CD8-positive, alpha-beta memory T cell (primary cell): ENCODE data around the gene ZNF385B. TPM values are rescaled to one million over a fixed set of nuclear protein-coding genes. Genes with fewer than 3 reads are reported as not detected.

ENCODE experiments used
- CTCF ChIA-PET: fragments of 350-600 bp; sonication (Branson Sonifier 250); formaldehyde crosslinking; loops from one replicate; lab custom pipeline; 2021; ENCODE audit warnings: antibody characterized with exemption; lab: Charles Lee
- POLR2A ChIA-PET: fragments of 350-600 bp; sonication (Branson Sonifier 250); formaldehyde crosslinking; loops from one replicate; lab custom pipeline; 2021; ENCODE audit warnings: antibody characterized with exemption; lab: Charles Lee
- DNase-seq, 5 donors: peaks; one replicate each; pipeline versions ENCODE4 v3.0.0 to v3.0.0-alpha.2; 2020 to 2022; ENCODE audit warnings: mixed read lengths in 1 of 5
- H3K27ac ChIP-seq: one replicate; pipeline ENCODE4 v1.7.0; 2013; ENCODE audit warnings: low read depth, mild to moderate bottlenecking, low read length, moderate library complexity
- H3K27me3 ChIP-seq: 2 replicates; pipeline ENCODE4 v1.7.0; 2013; ENCODE audit warnings: low read length, mild to moderate bottlenecking; ENCODE audit not compliant: insufficient read depth, poor library complexity, severe bottlenecking
- H3K36me3 ChIP-seq: 2 replicates; pipeline ENCODE4 v1.7.0; 2013; ENCODE audit warnings: mild to moderate bottlenecking, low read length, moderate library complexity; ENCODE audit not compliant: insufficient read depth
- H3K4me1 ChIP-seq: 2 replicates; pipeline ENCODE4 v1.7.0; 2013; ENCODE audit warnings: mild to moderate bottlenecking, low read length, moderate library complexity; ENCODE audit not compliant: insufficient read depth
- H3K4me3 ChIP-seq: 2 replicates; pipeline ENCODE4 v1.7.0; 2013; ENCODE audit warnings: mild to moderate bottlenecking, low read length
- H3K9me3 ChIP-seq: 2 replicates; pipeline ENCODE4 v1.7.0; 2013; ENCODE audit warnings: mild to moderate bottlenecking, low read length
- H3K27ac Mint-ChIP-seq, 8 donors: one replicate each; pipeline ENCODE4 v1.8.0; 2020 to 2021; ENCODE audit warnings: mixed read lengths in 8 of 8, mild to moderate bottlenecking in 6 of 8, inconsistent platforms in 3 of 8, moderate library complexity in 3 of 8
- H3K27me3 Mint-ChIP-seq, 2 donors: one replicate each; pipeline ENCODE4 v1.8.0; 2020 to 2021; ENCODE audit warnings: mixed read lengths in 2 of 2, mild to moderate bottlenecking in 1 of 2, moderate library complexity in 1 of 2
- H3K36me3 Mint-ChIP-seq, 3 donors: one replicate each; pipeline ENCODE4 v1.8.0; 2020 to 2021; ENCODE audit warnings: mixed read lengths in 3 of 3, inconsistent platforms in 1 of 3, mild to moderate bottlenecking in 1 of 3
- H3K4me1 Mint-ChIP-seq, 3 donors: one replicate each; pipeline ENCODE4 v1.8.0; 2020 to 2021; ENCODE audit warnings: mixed read lengths in 3 of 3, inconsistent platforms in 1 of 3, mild to moderate bottlenecking in 1 of 3
- H3K4me3 Mint-ChIP-seq, 7 donors: one replicate each; pipeline ENCODE4 v1.8.0; 2020 to 2021; ENCODE audit warnings: mixed read lengths in 7 of 7, mild to moderate bottlenecking in 6 of 7, moderate library complexity in 4 of 7, inconsistent platforms in 2 of 7
- H3K9me3 Mint-ChIP-seq, 5 donors: one replicate each; pipeline ENCODE4 v1.8.0; 2020 to 2022; ENCODE audit warnings: mixed read lengths in 5 of 5, mild to moderate bottlenecking in 3 of 5, moderate library complexity in 2 of 5, inconsistent platforms in 1 of 5
- polyA plus RNA-seq: library from polyadenylated mRNA; unstranded; fragments of 300-500 nt; fragmentation: Illumina TruSeq; gene quantifications from one replicate; pipeline ENCODE4 v1.2.3, GENCODE V29; 2021
- total RNA-seq, 2 experiments: library from RNA; stranded (reverse); gene quantifications; one replicate each; pipeline ENCODE4 v1.2.3, GENCODE V29; 2021

Gene ZNF385B
- total and polyA plus RNA-seq, 3 experiments from 2014 or later: not detected

- Mint-ChIP-seq H3K36me3 (no peaks in the 10 kb centered on the region), H3K27ac (no peak overlapping the region), H3K4me1 (no peaks in the 10 kb centered on the region), H3K9me3 (peaks cover 0 to 2% (median 0%) of the 10 kb centered on the region in 5 donors), H3K4me3 (no peak overlapping the region), H3K27me3 (peaks cover 0 to 3% of the 10 kb centered on the region in 2 donors)
- H3K4me3 ChIP-seq: no peak overlapping the region
- no peaks in the 10 kb centered on the region for H3K4me1 ChIP-seq
- no peaks in the 10 kb centered on the region for H3K9me3 ChIP-seq
- POLR2A ChIA-PET: no interaction called here
- H3K27ac ChIP-seq: no peak overlapping the region
- H3K27me3 ChIP-seq: no peaks in the 10 kb centered on the region
- CTCF ChIA-PET: no interaction called here
- no peak for DNase-seq
- H3K36me3 ChIP-seq: no peaks in the 10 kb centered on the region
Measured at GRCh38 chr2:179619947-179620467, 241.4 kb downstream of the ZNF385B start.

DNA sequence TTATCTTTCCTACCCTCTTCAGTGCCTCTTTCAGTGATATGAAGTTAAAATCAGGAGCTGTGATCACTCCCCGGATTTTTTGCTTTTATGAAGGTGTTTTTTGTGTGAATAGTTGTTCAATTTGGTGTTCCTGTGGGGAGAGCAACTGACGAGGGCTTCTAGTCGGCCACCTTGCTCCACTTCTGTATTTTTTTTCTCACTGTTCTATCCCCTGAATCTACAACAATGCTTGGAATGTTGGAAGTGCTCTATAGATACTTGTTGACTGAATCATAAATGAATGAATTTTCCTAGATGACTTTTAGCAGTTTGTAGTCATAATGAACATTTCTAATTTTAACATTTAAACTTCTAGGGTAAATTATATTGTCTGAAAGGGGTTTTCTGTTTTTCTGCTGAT lies 247.3 kb downstream of the ZNF385B start:
- POLR2A ChIA-PET: no interaction called here
- Histone ChIP-seq H3K9me3 (no peaks in the 10 kb centered on the region), H3K4me1 (no peaks in the 10 kb centered on the region), H3K4me3 (no peak overlapping the region), H3K27me3 (no peaks in the 10 kb centered on the region), H3K27ac (no peak overlapping the region), H3K36me3 (no peaks in the 10 kb centered on the region)
- Mint-ChIP-seq H3K4me3 (no peak overlapping the region), H3K27ac (no peak overlapping the region), H3K9me3 (peaks cover 0 to 5% (median 2%) of the 10 kb centered on the region in 5 donors), H3K27me3 (no peaks in the 10 kb centered on the region), H3K4me1 (no peaks in the 10 kb centered on the region), H3K36me3 (peaks cover 0 to 2% (median 0%) of the 10 kb centered on the region in 3 donors)
- CTCF ChIA-PET: interaction anchor here (1.0 kb wide), 1 partner anchor 10 kb away, joined by 3 read pairs; no protein-coding TSS in a partner anchor
- DNase-seq: no peak

DNA sequence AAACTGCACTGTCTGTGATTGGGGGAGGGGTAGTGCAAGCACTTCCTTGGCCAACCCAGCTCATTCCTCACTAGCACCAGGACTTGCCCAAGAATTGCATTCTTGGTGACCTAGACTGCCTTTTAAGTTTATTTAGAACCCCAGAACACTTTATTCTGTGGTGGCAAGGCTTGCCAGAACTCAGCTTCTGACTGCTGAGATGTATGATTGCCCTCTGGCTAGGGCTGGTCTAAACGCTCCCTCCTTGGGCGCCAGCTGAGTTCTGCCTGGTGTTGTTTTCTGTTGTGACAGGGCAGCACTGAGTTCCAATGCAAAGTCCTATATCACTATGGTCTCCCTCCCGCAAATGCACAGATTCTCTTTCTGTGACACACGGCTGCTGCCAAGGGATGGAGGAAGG lies 247.7 kb downstream of the ZNF385B start:
- POLR2A ChIA-PET: no interaction called here
- no peaks in the 10 kb centered on the region for H3K4me1 Mint-ChIP-seq
- no peak overlapping the region for H3K27ac Mint-ChIP-seq
- H3K4me1 ChIP-seq: no peaks in the 10 kb centered on the region
- no peak overlapping the region for H3K4me3 Mint-ChIP-seq
- no peaks in the 10 kb centered on the region for H3K36me3 ChIP-seq
- no peaks in the 10 kb centered on the region for H3K9me3 ChIP-seq
- H3K36me3 Mint-ChIP-seq: peaks cover 0 to 2% (median 0%) of the 10 kb centered on the region in 3 donors
- CTCF ChIA-PET: interaction anchor here (1.0 kb wide), 1 partner anchor 10 kb away, joined by 3 read pairs; no protein-coding TSS in a partner anchor
- DNase-seq: no peak
- H3K27ac ChIP-seq: no peak overlapping the region
- H3K27me3 ChIP-seq: no peaks in the 10 kb centered on the region
- H3K9me3 Mint-ChIP-seq: peaks cover 0 to 5% (median 2%) of the 10 kb centered on the region in 5 donors
- no peaks in the 10 kb centered on the region for H3K27me3 Mint-ChIP-seq
- H3K4me3 ChIP-seq: no peak overlapping the region

- ChIA-PET POLR2A (no interaction called here), CTCF (interaction anchor here (1.0 kb wide), 1 partner anchor 9 kb away, joined by 3 read pairs; no protein-coding TSS in a partner anchor)
- Histone ChIP-seq H3K4me3 (no peak overlapping the region), H3K4me1 (no peaks in the 10 kb centered on the region), H3K27me3 (no peaks in the 10 kb centered on the region), H3K9me3 (no peaks in the 10 kb centered on the region), H3K36me3 (no peaks in the 10 kb centered on the region), H3K27ac (no peak overlapping the region)
- Mint-ChIP-seq H3K4me1 (no peaks in the 10 kb centered on the region), H3K9me3 (peaks cover 0 to 5% (median 2%) of the 10 kb centered on the region in 5 donors), H3K27me3 (no peaks in the 10 kb centered on the region), H3K36me3 (peaks cover 0 to 2% (median 0%) of the 10 kb centered on the region in 3 donors), H3K27ac (no peak overlapping the region), H3K4me3 (no peak overlapping the region)
- no peak for DNase-seq
Measured at GRCh38 chr2:179613299-179613651, 248.1 kb downstream of the ZNF385B start.

DNA sequence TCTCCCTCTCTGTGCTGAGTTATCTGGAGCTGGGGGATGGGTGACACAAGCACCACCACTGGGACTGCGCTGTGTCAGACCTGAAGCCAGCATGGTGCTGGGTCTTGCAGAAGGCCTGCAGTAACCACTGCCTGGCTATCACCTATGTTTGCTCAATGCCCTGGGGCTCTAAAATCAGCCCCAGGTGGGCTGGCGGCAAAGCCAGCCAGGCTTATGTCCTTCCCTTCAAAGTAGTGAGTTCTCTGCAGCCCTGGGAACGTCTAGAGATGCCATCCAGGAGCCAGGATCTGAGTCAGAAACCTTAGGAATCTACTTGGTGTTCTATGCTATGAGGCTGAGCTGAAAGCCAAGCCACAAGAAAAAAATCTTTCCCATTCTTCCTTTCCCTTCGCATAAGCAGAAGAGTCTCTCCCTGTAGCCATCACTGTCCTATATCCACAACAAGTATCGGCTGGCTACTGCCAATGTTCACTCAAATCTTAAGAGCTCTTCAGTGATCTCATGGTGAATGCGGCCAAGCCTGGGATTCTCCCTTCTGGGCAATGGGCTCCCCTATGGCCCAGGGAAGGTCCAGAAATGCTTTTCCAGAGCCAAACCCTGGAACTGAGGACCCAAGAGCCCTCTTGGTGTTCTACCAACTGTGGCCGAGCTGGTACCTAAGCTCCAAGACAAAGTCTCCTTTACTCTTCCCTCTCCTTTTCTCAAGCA lies 248.7 kb downstream of the ZNF385B start:
- Mint-ChIP-seq H3K36me3 (peaks cover 0 to 2% (median 0%) of the 10 kb centered on the region in 3 donors), H3K27ac (no peak overlapping the region), H3K4me3 (no peak overlapping the region), H3K27me3 (no peaks in the 10 kb centered on the region), H3K9me3 (peaks cover 0 to 5% (median 2%) of the 10 kb centered on the region in 5 donors), H3K4me1 (no peaks in the 10 kb centered on the region)
- Histone ChIP-seq H3K27ac (no peak overlapping the region), H3K4me3 (no peak overlapping the region), H3K36me3 (no peaks in the 10 kb centered on the region), H3K27me3 (no peaks in the 10 kb centered on the region), H3K9me3 (no peaks in the 10 kb centered on the region), H3K4me1 (no peaks in the 10 kb centered on the region)
- CTCF ChIA-PET: no interaction called here
- POLR2A ChIA-PET: no interaction called here
- DNase-seq: no peak

- Histone ChIP-seq H3K4me3 (no peak overlapping the region), H3K36me3 (no peaks in the 10 kb centered on the region), H3K9me3 (no peaks in the 10 kb centered on the region), H3K27ac (no peak overlapping the region), H3K27me3 (no peaks in the 10 kb centered on the region), H3K4me1 (no peaks in the 10 kb centered on the region)
- no peak overlapping the region for H3K27ac Mint-ChIP-seq
- DNase-seq: no peak
- H3K36me3 Mint-ChIP-seq: peaks cover 0 to 2% (median 0%) of the 10 kb centered on the region in 3 donors
- H3K4me3 Mint-ChIP-seq: no peak overlapping the region
- H3K9me3 Mint-ChIP-seq: peaks cover 0 to 5% (median 2%) of the 10 kb centered on the region in 5 donors
- no peaks in the 10 kb centered on the region for H3K4me1 Mint-ChIP-seq
- ChIA-PET CTCF (no interaction called here), POLR2A (no interaction called here)
- H3K27me3 Mint-ChIP-seq: no peaks in the 10 kb centered on the region
Measured at GRCh38 chr2:179612108-179612507, 249.3 kb downstream of the ZNF385B start.

- no peaks in the 10 kb centered on the region for H3K4me1 Mint-ChIP-seq
- H3K27me3 Mint-ChIP-seq: no peaks in the 10 kb centered on the region
- H3K4me3 ChIP-seq: no peak overlapping the region
- H3K4me1 ChIP-seq: no peaks in the 10 kb centered on the region
- DNase-seq: no peak
- no peak overlapping the region for H3K27ac Mint-ChIP-seq
- CTCF ChIA-PET: no interaction called here
- no peaks in the 10 kb centered on the region for H3K36me3 ChIP-seq
- H3K36me3 Mint-ChIP-seq: no peaks in the 10 kb centered on the region
- H3K4me3 Mint-ChIP-seq: no peak overlapping the region
- no peaks in the 10 kb centered on the region for H3K9me3 ChIP-seq
- H3K27me3 ChIP-seq: no peaks in the 10 kb centered on the region
- POLR2A ChIA-PET: no interaction called here
- H3K27ac ChIP-seq: no peak overlapping the region
- H3K9me3 Mint-ChIP-seq: peaks cover 0 to 1% (median 0%) of the 10 kb centered on the region in 5 donors
Measured at GRCh38 chr2:179606141-179606540, 255.3 kb downstream of the ZNF385B start.

DNA sequence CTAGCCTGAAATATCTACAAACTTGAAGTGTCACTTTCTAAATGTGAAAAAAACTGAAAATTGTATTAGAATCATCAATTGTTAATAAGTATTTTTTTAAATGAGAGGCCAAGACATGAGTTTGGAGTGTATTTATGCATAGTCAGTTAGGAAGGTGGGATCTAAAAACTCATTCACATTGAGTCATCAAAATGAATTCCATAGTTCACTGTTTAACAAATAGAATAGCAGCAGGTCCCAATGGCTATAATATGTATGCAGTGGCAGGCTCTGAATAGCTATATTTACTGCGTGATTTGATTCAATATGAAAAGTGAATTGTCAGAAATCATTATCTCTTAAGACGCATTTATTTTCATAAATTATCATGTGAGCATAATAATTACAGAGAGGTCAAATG lies 256.1 kb downstream of the ZNF385B start:
- POLR2A ChIA-PET: no interaction called here
- H3K27me3 ChIP-seq: no peaks in the 10 kb centered on the region

More for the DNA sequence above, 256.1 kb downstream of the ZNF385B start:
- Mint-ChIP-seq H3K4me3 (no peak overlapping the region), H3K36me3 (no peaks in the 10 kb centered on the region), H3K27me3 (no peaks in the 10 kb centered on the region), H3K9me3 (peaks cover 0 to 1% (median 0%) of the 10 kb centered on the region in 5 donors), H3K4me1 (no peaks in the 10 kb centered on the region), H3K27ac (no peak overlapping the region)
- Histone ChIP-seq H3K36me3 (no peaks in the 10 kb centered on the region), H3K4me1 (no peaks in the 10 kb centered on the region), H3K9me3 (no peaks in the 10 kb centered on the region), H3K27ac (no peak overlapping the region), H3K4me3 (no peak overlapping the region)
- CTCF ChIA-PET: no interaction called here
- no peak for DNase-seq
